ENCODE measurements around the gene ESF1. TPM values are rescaled to one million over a fixed set of nuclear protein-coding genes. Genes with fewer than 3 reads are reported as not detected.
"Not testable (repeated sequence)": the region's sequence is repeated elsewhere in the genome, so short reads cannot be mapped to it uniquely, and the experiment has no call there.

Gene ESF1
- total RNA-seq, 1 donor from 2014 or later: 16.1 TPM

- DNase-seq (ENCODE audit: low spot score): peak; percentile 66
Observed at GRCh38 chr20:13788167-13788834, 3.6 kb upstream of the ESF1 start.

GRCh38 chr20:13786143-13786828 lies 1.6 kb upstream of the ESF1 start:
- DNase-seq (ENCODE audit: low spot score): no peak

- DNase-seq (ENCODE audit: low spot score): no peak
Observed at GRCh38 chr20:13784271-13784892, 337 bp downstream of the ESF1 start.

DNA sequence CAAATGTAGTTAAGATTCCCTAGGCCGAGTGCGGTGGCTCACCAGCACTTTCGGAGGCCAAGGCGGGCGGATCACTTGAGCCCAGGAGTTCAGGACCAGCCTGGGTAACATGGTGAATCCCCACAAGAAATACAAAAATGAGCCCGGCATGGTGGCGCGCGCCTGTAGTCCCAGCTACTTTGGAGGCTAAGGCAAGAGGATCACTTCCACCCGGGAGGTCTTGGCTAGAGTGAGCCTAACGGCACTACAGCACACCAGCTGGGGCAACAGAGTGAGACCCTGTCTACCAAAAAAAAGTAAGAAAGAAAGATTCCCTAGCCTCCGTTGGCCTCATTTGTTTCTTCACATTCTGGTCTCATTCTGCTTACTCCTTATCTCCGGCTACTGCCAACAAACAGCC lies 1.2 kb downstream of the ESF1 start:
- DNase-seq (ENCODE audit: low spot score): no peak

- no peak for DNase-seq (ENCODE audit: low spot score)
Observed at GRCh38 chr20:13778827-13779226, 5.9 kb downstream of the ESF1 start.

- no peak for DNase-seq (ENCODE audit: low spot score)
Observed at GRCh38 chr20:13777171-13777601, 7.5 kb downstream of the ESF1 start.

DNA sequence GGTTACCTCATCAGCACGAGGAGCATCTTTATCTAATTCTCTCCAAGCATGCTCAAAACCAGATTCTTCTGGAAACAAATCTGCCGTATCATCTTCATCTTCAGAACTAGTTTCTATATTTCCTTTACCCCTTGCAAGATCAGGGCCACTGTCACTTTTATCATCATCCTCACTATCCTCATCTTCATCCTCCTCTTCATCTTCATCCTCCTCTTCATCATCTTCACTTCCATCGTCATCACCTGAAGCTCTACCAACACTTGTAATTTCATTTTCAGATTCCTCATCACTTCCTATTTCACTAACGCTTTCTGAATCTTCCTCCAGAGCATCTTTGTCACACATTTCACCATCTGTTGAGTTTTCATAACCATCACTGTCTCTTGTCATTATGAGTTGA lies 8.9 kb downstream of the ESF1 start:
- DNase-seq (ENCODE audit: low spot score): no peak

DNA sequence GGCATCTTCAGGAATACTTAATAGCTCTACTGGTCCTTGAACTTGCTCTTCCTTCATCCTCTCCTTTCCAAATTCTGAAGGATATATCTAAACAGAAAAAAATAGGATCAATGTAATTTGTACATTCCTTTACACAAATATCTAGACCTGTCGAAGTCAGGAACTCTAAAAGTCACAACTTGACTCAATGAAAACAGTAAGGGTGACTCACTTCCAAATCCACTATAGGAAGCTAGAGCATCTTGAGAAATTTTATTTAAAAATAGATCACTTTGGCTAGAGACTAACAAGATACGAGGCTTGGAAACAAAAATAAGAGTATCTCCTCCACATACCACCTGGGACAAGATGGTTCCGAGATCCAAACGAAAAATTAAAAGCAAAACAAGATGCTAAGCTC lies 12.2 kb downstream of the ESF1 start:
- no peak for DNase-seq (ENCODE audit: low spot score)

- peak; percentile 17 for DNase-seq (ENCODE audit: low spot score)
Observed at GRCh38 chr20:13771853-13772453, 12.8 kb downstream of the ESF1 start.

GRCh38 chr20:13770141-13770540 lies 14.6 kb downstream of the ESF1 start:
- no peak for DNase-seq (ENCODE audit: low spot score)

- no peak for DNase-seq (ENCODE audit: low spot score)
Observed at GRCh38 chr20:13765868-13766416, 18.8 kb downstream of the ESF1 start.

GRCh38 chr20:13765299-13765698 lies 19.4 kb downstream of the ESF1 start:
- DNase-seq (ENCODE audit: low spot score): no peak

GRCh38 chr20:13760451-13760946 lies 24.2 kb downstream of the ESF1 start:
- not testable (repeated sequence) for DNase-seq (ENCODE audit: low spot score)

DNA sequence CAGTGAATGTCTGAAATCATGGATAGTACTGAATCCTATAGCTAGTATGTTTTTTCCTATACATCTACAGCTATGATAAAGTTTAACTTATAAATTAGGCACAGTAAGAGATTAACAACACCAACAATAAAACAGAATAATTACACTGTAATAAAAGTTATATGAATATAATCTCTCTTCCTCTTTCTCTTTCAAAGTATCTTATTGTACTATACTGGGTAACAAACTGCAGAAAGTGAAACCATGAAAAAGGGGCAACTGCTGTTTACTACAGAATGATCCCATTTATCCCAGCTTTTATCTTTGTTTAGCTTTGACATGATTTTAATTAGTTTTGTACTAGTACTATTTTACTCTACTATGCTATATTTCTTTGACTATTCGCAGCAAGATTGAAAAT lies 25.8 kb downstream of the ESF1 start:
- no peak for DNase-seq (ENCODE audit: low spot score)

- no peak for DNase-seq (ENCODE audit: low spot score)
Observed at GRCh38 chr20:13756551-13756950, 28.2 kb downstream of the ESF1 start.

- no peak for DNase-seq (ENCODE audit: low spot score)
Observed at GRCh38 chr20:13755809-13756208, 28.9 kb downstream of the ESF1 start.

DNA sequence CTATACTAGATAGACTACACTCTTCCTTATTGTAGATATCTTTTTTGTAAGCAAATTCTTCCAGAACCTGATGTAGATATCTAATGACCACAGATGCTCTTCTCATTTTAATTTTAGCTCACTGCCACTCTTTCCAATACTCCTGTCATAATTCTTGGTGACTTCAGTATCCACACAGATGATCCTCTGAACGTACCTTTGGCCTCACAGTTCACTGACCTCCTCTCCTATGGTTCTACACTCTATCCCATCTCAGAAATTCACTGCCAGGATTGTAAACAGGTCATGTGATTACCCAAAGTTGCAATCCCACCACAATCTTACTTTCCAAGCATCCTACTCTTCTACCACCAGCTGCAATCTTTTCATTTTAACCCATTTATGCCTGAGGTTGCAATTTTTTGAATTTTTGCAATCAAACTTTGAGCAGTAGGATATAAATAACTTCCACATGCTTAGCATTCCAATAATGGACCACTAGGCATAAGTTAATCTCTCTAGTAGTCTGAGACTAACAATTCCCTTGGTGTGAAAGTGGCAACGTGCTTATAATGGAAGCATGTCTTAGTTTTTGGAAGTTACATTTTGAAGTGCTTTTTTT lies 31.2 kb downstream of the ESF1 start:
- DNase-seq (ENCODE audit: low spot score): no peak

DNA sequence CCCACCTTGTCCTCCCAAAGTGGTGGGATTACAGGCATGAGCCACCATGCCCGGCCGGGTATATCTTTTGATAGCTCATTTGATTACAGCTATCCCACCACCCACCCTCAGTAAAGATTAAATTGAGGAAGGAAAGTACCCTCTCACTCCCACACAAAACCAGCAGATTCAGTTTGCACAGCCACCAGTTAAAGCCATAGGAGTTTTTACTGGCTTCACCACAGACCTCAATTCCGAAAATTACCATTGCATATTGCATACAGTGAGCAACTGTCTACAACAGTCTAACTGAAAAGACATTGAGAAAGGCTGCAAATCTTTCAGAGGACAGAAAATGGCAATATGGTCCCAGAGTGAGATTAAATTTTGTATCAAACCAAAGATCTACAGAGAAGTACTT lies 34.9 kb downstream of the ESF1 start:
- no peak for DNase-seq (ENCODE audit: low spot score)

GRCh38 chr20:13745784-13746183 lies 38.9 kb downstream of the ESF1 start:
- no peak for DNase-seq (ENCODE audit: low spot score)

DNA sequence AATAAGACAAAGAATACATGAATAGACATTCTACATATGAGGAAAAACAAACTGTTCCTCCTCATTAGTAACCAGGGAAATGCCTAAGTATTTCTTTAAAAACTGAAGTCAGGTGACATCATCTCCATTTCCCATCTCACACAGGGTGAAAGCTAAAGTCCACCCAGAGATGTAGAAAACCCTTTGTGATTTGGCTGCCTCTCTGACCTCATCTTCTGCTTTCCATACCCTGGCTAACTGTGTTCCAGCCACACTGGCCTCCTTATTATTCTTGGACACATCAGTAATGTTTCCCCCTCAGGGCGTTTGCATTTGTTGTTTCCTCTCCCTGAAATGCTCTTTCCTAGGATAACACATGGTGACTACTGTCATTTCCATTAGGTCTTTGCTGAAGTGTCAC lies 40.4 kb downstream of the ESF1 start:
- DNase-seq (ENCODE audit: low spot score): no peak

DNA sequence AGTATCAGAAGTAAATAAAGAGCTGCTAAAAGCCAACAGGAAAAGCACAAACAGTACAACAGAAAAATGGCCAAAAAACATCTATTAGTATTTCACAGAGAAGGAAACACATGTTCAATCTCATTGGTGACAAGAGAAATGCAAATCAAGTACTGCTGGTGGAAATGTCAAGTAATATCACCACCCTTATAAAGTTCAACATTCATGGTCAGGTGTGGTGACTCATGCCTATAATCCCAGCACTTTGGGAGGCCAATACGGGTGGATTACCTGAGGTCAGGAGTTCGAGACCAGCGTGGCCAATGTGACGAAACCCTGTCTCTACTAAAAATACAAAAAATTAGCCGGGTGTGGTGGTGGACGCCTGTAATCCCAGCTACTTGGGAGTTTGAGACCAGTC lies 42.8 kb downstream of the ESF1 start:
- DNase-seq (ENCODE audit: low spot score): no peak
